ENCODE data around the gene CADPS2.

The CADPS2 gene

DNA sequence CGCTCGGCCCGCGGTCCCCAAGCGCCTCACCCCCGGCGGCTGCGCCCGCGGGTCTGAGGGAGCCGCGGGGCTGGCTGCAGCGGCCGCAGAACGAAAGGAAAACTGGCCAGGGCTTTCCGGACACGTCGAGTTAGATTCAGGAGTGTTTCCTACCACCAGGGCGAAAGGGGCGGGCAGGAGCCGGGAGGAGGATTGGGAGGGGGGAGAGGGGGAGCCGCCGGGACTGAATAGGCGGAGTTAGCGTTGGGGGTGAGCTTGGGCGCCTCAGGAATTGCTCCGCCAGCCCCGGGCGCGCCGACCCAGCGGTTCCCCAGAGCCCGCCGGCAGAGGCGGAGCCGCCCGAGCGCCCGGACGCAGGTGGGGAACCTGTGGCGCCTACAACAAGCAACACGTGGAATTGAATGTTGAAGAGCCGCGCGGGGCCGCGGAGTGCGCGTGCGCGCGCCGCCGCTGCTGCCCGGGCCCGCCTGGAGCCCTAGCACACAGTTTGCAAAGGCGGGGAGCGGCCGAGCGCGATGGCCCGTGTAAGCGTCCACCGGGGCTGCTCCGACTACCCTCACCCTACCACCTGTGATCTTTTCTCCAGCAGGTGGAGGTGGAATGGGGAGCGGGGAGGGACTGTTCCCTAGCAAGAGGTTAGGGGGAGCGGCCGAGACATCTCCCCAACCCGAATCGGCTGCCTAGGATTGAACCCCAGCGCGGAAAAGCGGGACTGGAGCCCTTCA, at the start of gene CADPS2:
TSS of gene CADPS2 (minus strand) at position 104 of the 725 bp plus-strand sequence. CDS start 123 bp downstream, outside the sequence.
- DNase-seq, result no peak

GRCh38 chr7:122935620-122936019, 49.4 kb upstream of the CADPS2 start:
- DNase-seq, result no peak

- DNase-seq, result no peak
Observed at GRCh38 chr7:122919643-122920181, 33.5 kb upstream of the CADPS2 start.

DNA sequence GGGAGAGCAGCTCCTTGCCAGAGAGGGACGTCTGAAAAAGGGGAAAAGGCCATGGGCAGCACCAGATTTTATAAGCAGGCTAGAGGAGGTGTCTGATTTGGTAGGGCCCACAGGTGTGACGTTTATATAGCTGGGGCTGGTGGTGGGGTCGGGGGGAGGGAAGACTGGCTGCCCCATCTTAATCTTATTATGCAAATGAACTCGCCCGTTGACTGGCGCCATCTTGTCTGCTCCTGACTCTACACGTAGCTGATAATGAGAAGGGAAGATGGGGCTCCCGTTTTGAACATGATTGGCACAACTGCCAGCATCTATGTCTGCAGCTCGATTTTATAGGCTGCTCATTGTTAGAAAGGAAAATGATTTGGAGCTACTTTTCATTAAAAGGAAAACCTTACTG, 28.6 kb upstream of the CADPS2 start:
- DNase-seq, result no peak

DNA sequence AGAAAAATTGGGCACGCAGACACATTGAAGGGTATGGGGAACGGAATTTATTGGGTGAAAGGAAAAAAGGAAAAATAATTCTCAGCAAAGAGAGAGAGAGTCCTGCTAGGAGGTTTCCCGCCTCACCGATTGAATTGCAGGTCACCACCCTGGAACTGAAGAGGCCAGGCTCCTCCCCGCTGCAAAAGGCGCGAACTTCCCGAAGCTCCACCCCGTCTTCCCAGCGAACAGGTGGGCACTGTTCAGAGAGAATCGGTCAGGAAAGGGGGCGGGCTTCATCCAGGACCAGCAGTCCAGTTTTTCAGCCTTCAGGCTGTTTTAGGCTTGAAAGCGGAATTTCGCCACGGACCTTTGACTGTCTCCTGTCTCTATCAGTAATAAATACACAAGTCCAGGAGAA, 27.3 kb upstream of the CADPS2 start:
- no peak for DNase-seq

DNA sequence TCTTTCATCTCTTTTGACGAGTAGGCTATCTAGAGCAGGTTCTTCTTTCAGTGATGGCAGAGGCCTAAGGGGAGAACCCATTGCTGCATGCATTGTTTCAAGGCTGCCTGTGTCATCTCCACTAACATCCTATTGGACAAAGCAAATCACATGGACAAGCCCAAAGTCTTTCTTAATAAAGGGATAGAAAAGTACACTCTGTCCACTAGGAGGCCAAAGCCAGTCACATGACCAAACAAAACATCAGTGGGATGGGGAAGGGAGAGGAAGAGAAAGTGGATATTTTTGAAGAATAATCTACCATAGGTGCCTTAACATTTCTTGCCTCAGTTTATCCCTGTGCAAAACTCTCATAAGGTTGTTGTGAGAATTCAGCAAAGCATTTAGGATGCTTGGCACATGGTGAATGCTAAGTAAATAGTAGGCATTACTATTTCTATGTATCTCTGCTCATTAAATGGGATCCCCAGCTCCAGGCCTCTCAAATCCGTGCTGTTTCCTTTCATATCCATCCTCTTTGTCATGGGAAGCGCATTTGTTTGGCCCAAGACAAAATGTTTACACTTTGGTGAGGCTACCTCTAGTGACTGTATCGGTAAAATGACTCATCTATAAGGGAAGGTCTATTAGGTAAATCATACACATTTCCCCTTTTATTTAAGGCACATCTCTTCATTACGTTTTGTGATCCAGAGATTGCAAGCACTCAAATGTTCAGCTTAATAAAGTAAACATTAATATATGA, 16.7 kb upstream of the CADPS2 start:
- no peak for DNase-seq

DNA sequence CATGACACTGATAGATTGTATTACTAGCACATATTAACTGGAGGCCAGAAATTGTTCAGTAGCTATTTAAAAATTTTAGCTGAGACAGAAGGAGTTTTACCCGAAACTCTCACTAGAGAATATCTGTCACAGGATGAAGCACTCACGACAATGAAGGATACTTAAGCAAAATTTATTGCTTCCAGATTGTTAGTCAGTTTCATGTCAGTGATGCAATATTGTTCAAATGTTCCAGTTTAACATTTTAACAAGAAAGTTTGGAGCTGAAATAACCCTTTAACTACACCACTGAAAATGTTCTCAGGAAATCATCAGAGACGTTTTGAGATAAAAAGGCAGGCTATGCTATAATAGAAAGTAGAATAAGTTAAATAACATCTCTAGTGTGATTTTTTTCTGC, 15.0 kb upstream of the CADPS2 start:
- DNase-seq, result no peak

DNA sequence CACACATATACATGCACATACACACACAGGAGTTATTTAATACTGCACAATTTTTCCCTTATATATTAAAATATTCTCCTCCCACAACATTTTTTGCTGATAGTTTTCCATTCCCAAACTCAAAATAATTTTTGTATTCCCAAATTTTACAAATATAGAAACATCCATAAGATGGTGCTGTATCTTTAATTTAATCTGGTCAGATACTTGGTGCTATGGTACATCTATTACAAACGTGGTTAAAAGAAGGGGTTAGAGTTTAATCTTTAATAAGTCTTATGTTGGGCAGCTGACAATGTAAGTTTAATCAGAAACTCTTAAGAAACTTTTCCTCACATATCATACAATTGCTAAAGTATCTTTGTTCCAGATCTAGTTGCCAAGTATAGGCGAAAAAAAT, 10.2 kb upstream of the CADPS2 start:
- no peak for DNase-seq

DNA sequence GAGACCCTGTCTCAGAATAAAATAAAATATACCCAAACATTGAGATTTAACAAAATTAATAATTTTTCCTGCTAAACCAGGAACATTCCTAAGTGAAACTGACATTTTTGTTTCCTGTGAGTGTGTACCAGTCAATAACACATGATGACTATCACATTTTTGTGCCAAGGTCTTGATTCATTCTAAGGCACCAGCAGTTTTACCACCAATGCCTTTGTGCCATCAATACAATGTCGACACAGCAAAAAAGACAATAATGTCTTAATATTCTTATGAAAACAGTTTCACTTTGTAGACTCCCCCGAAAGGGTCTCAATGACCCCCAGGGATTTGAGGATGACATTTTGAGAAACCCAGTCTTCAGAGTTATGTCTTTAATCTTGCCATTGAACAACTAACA, 7.2 kb upstream of the CADPS2 start:
- DNase-seq, result no peak

DNA sequence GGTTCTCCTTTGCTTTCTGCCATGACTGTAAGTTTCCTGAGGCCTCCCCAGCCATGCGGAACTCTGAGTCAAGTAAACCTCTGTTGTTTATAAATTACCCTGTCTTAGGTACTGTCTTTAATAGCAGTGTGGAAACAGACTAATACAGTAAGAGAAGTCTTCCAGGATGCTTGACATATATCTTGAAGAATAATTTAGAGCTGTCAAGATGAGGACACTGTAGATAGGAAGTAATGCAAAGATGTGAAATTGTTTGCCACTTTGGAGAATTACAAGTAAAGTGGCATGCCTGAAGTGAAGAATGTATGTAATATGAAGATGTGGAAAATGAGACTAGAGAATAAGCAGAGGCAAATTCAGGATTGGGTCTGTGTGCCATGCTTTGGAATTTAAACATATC, 2.9 kb upstream of the CADPS2 start:
- DNase-seq, result no peak

DNA sequence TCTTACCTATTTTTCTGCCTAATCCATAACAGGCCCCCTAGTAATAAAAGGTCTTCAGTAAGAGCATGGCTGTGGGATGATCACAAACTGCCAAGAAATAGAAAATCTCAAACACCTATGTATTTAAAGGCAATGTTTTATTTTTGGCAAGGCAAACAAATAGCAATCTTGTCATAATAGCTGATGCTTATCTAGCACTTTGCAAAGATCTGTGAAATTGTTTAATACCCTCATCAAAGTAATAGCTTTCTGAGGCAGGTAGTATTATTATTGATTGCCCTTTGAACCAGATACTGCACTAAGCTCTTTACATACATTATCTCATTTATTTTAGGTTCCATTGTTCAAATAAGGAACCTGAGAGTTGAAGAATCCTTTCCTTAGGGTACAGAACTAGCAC, 1.6 kb upstream of the CADPS2 start:
- DNase-seq, result no peak

DNA sequence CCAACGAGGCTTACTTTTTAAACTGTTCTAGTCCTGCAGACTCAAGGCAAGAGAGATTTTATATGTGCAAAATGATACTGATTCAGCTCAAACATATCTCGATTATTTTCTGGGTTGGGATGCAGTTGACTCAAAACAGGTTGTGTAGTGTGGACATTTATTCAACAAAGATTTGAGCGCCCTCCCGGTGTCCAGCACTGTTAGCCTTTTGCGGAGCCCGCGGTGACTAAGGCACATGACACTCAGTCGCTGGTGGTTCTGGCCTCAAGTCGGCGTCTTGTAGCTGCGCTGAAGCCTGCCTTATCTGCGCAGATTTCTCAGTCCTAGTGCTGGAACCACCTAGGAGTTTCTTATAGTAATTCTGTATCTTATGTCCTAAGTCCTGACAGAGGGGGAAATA, 938 bp upstream of the CADPS2 start:
- DNase-seq, result no peak

- DNase-seq, result no peak
Observed at GRCh38 chr7:122885583-122886356, 490 bp downstream of the CADPS2 start.

DNA sequence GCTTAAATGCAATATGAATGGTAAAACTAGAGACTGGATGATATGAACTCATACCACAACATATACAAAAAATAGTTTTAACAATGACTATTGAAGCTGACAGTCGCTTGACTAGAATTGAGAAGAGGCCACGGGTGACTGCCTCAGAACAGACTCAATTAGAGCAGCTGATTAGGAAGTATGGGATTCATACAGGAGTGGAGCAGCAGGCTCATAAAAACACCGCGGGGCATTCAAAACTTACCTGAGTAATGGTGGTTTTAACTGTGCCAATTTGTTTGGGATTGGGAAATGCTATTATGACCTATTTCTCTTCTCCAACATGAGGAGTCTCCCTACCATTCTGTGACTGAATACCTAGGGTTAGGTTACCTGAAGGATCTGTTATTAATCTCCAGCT, 2.1 kb downstream of the CADPS2 start:
- no peak for DNase-seq

GRCh38 chr7:122883049-122883680, 3.1 kb downstream of the CADPS2 start:
- DNase-seq, result no peak

DNA sequence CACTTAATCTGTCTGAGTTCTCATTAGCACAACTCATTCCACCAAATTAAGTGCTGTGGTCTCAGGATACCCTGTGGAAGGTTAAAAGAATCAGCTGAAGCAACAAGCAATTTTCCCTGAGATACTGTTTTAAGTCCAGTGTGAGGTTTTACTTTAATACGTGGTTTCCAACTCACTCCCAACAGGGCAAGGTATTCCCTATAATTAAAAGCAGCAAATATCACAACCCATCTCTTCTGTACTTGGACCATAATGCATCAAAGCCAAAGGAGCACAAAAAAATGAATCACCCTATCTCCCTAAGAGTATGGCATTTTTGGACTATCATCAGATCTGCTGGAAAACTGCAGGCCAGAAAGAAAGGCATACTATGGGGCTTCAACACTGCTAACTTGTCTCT, 4.9 kb downstream of the CADPS2 start:
- DNase-seq, result no peak

- no peak for DNase-seq
Observed at GRCh38 chr7:122869260-122869659, 17.0 kb downstream of the CADPS2 start.

GRCh38 chr7:122867471-122867980, 18.7 kb downstream of the CADPS2 start:
- no peak for DNase-seq

- no peak for DNase-seq
Observed at GRCh38 chr7:122864838-122865237, 21.4 kb downstream of the CADPS2 start.

DNA sequence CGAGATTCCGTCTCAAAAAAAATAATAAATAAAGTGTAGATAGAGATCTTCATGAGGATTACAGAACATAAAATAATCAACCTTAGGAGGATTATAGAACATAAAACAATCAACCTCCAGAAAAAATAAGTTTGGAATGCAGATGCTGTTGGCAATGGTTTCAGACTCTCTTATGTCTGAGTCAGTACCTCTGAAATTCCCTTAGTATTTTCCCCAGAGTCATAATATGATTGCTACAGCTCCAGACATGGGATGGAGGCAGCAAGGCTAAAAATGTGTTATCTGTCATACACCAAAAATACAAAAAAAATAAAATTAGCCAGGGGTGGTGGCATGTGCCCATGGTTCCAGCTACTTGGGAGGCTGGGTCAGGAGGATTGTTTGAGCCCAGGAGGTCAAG, 22.2 kb downstream of the CADPS2 start:
- no peak for DNase-seq

DNA sequence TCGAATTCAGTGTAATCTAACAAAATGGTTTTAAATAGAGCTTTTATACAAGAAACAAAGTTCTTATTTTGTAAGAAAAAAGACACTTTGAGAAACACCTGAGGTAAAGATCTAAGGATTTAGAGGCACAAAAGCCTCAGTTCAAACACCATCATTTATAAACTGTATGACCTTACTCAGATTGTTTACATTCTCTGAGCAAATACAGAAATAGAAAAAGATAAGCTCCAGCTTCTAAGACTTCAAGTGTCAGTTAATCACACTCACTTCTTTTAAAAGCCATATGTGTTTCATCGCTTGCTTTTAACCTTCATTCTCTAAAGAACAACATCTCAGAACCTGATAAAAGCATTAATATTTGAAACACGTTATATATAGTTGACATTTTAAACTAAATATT, 27.9 kb downstream of the CADPS2 start:
- no peak for DNase-seq

DNA sequence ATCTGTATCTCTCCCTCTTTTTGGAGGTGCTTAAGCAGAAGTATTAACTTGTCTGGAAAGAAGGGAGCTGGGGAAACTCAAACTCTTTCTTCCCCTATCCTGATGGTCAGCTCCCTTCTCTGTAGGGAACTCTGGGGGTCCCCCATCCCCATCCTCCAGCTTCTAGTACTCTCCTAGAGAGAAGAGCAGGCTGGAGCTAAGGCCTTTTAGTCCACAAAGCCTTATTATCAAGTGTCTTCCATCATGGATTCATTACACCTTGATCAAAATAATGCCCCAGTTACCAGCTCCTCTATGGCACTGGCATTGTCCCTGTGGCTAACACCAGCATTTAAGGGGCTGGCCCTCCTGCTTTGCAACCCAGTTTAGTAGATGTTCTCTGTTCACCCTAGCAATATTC, 35.7 kb downstream of the CADPS2 start:
- DNase-seq, result no peak

GRCh38 chr7:122849957-122850328, 36.3 kb downstream of the CADPS2 start:
- DNase-seq, result no peak
